GM12892 (cell line): ENCODE data around the gene MCM3.

ENCODE experiments used
- POLR2A ChIP-seq: IDR thresholded peaks from 2 replicates; pipeline ENCODE4 v1.6.1; 2011; ENCODE audit warnings: low read depth, low read length, control low read depth
- POLR2AphosphoS5 ChIP-seq: IDR thresholded peaks from 2 replicates; pipeline ENCODE4 v1.6.1; 2011; ENCODE audit warnings: low read depth, low read length, control low read depth
- TAF1 ChIP-seq: IDR thresholded peaks from 2 replicates; pipeline ENCODE4 v1.6.1; 2011; ENCODE audit warnings: low read depth, mild to moderate bottlenecking, control low read depth, low read length, borderline replicate concordance

DNA sequence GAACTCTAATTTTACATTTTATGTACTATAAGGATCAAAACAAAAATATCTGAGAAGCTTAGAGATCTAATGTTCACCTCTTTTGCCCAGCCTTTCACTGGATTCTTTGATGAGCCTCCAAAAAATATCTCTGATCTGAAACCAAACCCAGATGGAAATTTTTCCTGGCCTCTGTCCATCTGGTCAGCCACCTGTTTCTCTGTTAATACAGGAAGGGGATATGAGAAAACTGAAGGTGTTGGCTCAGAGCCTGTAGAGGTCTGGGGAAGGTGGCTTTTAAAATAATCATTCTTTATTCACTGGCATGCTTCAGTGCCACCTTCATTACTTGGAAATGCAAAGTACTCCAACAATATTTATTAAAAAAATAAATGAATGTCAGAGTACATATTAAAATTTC, 8.5 kb upstream of the MCM3 start:
- TF ChIP-seq POLR2AphosphoS5 (no peak), TAF1 (no peak), POLR2A (no peak)
